Activated CD8-positive, alpha-beta memory T cell treated with anti-CD3 and anti-CD28 coated beads, Interleukin-2, amount 10 ng/mL, durations not matched to agents 7 days and 5 days (primary cell): ENCODE measurements around the gene TBC1D5. TPM values are rescaled to one million over a fixed set of nuclear protein-coding genes. Genes with fewer than 3 reads are reported as not detected.

Source experiments
- ATAC-seq: fragments of 150-1000 bp; cut with Tn5 transposase; one replicate; pipeline ENCODE4 v1.10.0; 2021; ENCODE audit warnings: moderate library complexity
- CTCF ChIA-PET: fragments of 350-600 bp; sonication (Branson Sonifier 250); formaldehyde crosslinking; loops from one replicate; lab custom pipeline; 2021; ENCODE audit warnings: antibody characterized with exemption; lab: Charles Lee
- DNase-seq: peaks from one replicate; pipeline ENCODE4 v3.0.0-alpha.2; 2020
- H3K27ac Mint-ChIP-seq: one replicate; pipeline ENCODE4 v1.8.0; 2021; ENCODE audit warnings: mild to moderate bottlenecking, mixed read lengths
- H3K27me3 Mint-ChIP-seq: one replicate; pipeline ENCODE4 v1.8.0; 2021; ENCODE audit warnings: mixed read lengths
- H3K36me3 Mint-ChIP-seq: one replicate; pipeline ENCODE4 v1.8.0; 2021; ENCODE audit warnings: mild to moderate bottlenecking, mixed read lengths
- H3K4me1 Mint-ChIP-seq: one replicate; pipeline ENCODE4 v1.8.0; 2021; ENCODE audit warnings: mixed read lengths
- H3K4me3 Mint-ChIP-seq: one replicate; pipeline ENCODE4 v1.8.0; 2021; ENCODE audit warnings: mild to moderate bottlenecking, moderate library complexity, mixed read lengths
- H3K9me3 Mint-ChIP-seq: one replicate; pipeline ENCODE4 v1.8.0; 2022; ENCODE audit warnings: low read depth, mixed read lengths
- total RNA-seq, 2 experiments: library from RNA; stranded (reverse); gene quantifications; one replicate each; pipeline ENCODE4 v1.2.3, GENCODE V29; 2021

The TBC1D5 gene
- total RNA-seq, 2 experiments from 2014 or later, result 54.3 to 58.9 TPM

DNA sequence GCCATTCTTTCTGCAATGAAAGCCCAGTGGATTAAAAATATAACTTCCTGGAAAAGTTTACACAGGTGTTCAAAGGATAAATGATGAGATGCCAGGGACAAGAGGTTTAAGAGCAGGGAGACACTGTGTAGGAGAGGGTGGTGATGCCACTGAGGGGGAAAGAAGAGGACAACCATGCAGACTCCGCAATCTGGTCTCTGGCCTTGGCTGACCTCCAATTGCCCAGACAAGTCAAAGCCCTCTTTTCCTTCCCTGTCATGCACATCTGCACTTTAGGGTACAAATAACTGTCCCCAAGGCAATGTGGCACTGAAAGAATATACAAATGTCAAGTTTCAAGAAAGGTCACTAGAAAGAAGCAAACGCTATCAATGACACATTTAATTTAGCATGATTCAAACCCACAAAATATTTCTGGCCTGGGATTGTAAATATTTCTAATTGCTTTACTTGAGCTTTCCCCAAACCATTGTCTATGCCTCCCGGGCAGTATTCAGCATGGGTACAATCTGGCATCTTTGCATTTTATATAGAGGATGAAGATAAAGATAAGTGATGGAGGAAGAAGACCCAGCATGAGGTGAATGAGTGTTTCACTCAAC, 538.3 kb downstream of the TBC1D5 start:
- H3K36me3 Mint-ChIP-seq, result peaks cover 46% of the 10 kb centered on the region
- no peak overlapping the region for H3K4me3 Mint-ChIP-seq
- peaks cover 11% of the 10 kb centered on the region for H3K9me3 Mint-ChIP-seq
- no peaks in the 10 kb centered on the region for H3K4me1 Mint-ChIP-seq
- no peak for DNase-seq
- CTCF ChIA-PET, result no interaction called here
- ATAC-seq, result no peak
- H3K27ac Mint-ChIP-seq, result no peak overlapping the region
- H3K27me3 Mint-ChIP-seq, result no peaks in the 10 kb centered on the region

- Mint-ChIP-seq H3K27ac (no peak overlapping the region), H3K27me3 (no peaks in the 10 kb centered on the region)
- ATAC-seq, result no peak
Observed at GRCh38 chr3:17201538-17201937, 540.9 kb downstream of the TBC1D5 start.

DNA sequence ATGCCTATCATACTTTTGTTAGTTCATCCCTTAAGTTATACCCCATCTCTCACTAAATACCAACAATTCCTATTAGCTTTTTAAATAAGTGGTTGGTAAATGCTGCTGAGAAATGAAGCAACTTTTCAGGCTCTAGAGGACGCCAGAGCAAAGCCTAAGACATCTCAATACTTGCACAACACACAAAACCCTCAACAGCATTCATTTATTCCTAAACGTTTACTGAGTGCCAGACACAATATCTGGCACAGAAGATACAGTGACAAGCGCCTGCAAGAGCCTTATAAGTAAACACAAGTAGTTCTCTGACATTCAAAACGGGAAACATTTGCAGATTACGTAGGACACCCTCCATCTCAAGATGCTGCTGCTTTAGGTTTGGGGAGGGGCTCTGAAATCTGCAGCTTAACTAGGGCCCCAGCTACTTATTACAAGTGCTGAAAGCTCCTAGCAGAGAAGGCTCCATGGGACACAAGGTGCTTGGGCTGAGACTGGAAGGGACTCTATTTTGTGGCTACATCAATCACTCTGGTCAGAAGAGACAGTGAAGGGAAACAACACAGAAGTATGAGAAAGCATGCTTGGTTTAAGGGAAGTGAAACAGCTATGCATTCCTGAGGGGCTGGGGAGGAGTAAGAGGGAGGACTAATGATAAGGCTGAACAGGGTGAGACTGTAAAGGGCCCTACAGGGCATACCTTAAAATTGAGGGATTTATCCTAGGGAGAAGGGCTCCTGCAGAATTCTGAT, 546.4 kb downstream of the TBC1D5 start:
- ATAC-seq, result no peak
- no peak for DNase-seq
- Mint-ChIP-seq H3K4me3 (no peak overlapping the region), H3K36me3 (peaks cover 9% of the 10 kb centered on the region), H3K27ac (no peak overlapping the region), H3K9me3 (no peaks in the 10 kb centered on the region), H3K27me3 (no peaks in the 10 kb centered on the region), H3K4me1 (peaks cover 8% of the 10 kb centered on the region)
- CTCF ChIA-PET, result interaction anchor here (0.7 kb wide), 1 partner anchor 21 kb away, joined by 3 read pairs; no protein-coding TSS in a partner anchor

More at GRCh38 chr3:17201538-17201937, 540.9 kb downstream of the TBC1D5 start:
- H3K36me3 Mint-ChIP-seq, result peaks cover 48% of the 10 kb centered on the region
- CTCF ChIA-PET, result interaction anchor here (0.6 kb wide), 1 partner anchor 62 kb away, joined by 3 read pairs; no protein-coding TSS in a partner anchor
- no peak for DNase-seq
- H3K4me3 Mint-ChIP-seq, result no peak overlapping the region
- peaks cover 11% of the 10 kb centered on the region for H3K9me3 Mint-ChIP-seq
- H3K4me1 Mint-ChIP-seq, result no peaks in the 10 kb centered on the region

GRCh38 chr3:17195192-17195611, 547.2 kb downstream of the TBC1D5 start:
- CTCF ChIA-PET, result interaction anchor here (0.5 to 0.7 kb wide), 2 partner anchors 19 to 20 kb away, joined by 3 read pairs; no protein-coding TSS in a partner anchor
- H3K36me3 Mint-ChIP-seq, result peaks cover 5% of the 10 kb centered on the region
- peaks cover 11% of the 10 kb centered on the region for H3K4me1 Mint-ChIP-seq
- no peaks in the 10 kb centered on the region for H3K27me3 Mint-ChIP-seq
- DNase-seq, result no peak
- no peak overlapping the region for H3K4me3 Mint-ChIP-seq
- no peaks in the 10 kb centered on the region for H3K9me3 Mint-ChIP-seq
- H3K27ac Mint-ChIP-seq, result no peak overlapping the region
- no peak for ATAC-seq

DNA sequence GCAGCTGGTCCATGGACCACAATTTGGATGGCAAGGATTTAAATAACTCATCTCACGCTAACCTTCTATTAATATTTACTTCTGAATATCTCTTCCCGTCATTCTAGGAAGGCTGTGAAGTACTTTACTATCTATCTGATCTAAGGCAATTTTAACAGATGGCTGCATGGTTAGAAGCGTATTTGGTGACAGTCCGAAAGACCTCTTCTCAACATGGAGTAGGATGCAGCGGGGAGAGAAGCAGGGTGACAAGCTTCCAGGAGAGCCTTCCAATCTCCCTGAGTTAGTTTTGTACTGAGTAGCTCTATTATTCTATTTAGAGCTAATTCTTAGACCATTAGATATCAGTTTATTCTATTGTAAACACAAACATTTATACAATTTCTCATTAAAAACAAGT, 548.3 kb downstream of the TBC1D5 start:
- Mint-ChIP-seq H3K4me1 (peaks cover 11% of the 10 kb centered on the region), H3K36me3 (peaks cover 9% of the 10 kb centered on the region), H3K9me3 (no peaks in the 10 kb centered on the region), H3K4me3 (no peak overlapping the region), H3K27me3 (no peaks in the 10 kb centered on the region), H3K27ac (no peak overlapping the region)
- DNase-seq (no peak), ATAC-seq (no peak)
- CTCF ChIA-PET, result no interaction called here

DNA sequence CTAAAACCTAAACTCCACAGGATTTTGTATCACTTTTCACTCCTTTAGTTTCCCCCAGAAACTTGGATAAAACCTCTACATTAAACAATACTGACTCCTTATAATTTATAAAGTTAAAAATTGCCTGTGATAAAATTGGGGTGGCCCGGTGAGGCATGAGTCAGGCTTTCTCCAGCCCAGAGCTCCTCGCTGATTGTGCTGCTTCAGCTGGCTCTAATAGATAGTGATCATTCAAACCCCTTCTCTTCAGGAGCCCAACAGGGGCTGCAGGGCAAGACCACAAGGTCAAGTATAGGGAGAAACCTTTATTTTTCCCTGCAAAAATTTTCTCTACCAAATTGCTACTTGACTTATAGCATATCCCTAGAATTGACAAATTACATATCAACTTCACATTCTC, 549.4 kb downstream of the TBC1D5 start:
- Mint-ChIP-seq H3K4me3 (no peak overlapping the region), H3K27ac (no peak overlapping the region), H3K36me3 (peaks cover 9% of the 10 kb centered on the region), H3K4me1 (peaks cover 11% of the 10 kb centered on the region), H3K9me3 (no peaks in the 10 kb centered on the region), H3K27me3 (no peaks in the 10 kb centered on the region)
- no peak for ATAC-seq
- no peak for DNase-seq
- CTCF ChIA-PET, result interaction anchor here (0.6 kb wide), 1 partner anchor 385 kb away, joined by 3 read pairs; no protein-coding TSS in a partner anchor

GRCh38 chr3:17190353-17191078, 551.9 kb downstream of the TBC1D5 start:
- no peak overlapping the region for H3K4me3 Mint-ChIP-seq
- DNase-seq, result no peak

GRCh38 chr3:17188378-17188777, 554.1 kb downstream of the TBC1D5 start:
- H3K4me3 Mint-ChIP-seq, result no peak overlapping the region
- CTCF ChIA-PET, result no interaction called here
- H3K4me1 Mint-ChIP-seq, result peaks cover 8% of the 10 kb centered on the region
- DNase-seq (no peak), ATAC-seq (no peak)
- H3K27ac Mint-ChIP-seq, result no peak overlapping the region
- H3K9me3 Mint-ChIP-seq, result no peaks in the 10 kb centered on the region
- H3K36me3 Mint-ChIP-seq, result peaks cover 17% of the 10 kb centered on the region
- no peaks in the 10 kb centered on the region for H3K27me3 Mint-ChIP-seq

More at GRCh38 chr3:17190353-17191078, 551.9 kb downstream of the TBC1D5 start:
- CTCF ChIA-PET, result no interaction called here
- Mint-ChIP-seq H3K27ac (no peak overlapping the region), H3K9me3 (no peaks in the 10 kb centered on the region), H3K27me3 (no peaks in the 10 kb centered on the region), H3K4me1 (peaks cover 11% of the 10 kb centered on the region), H3K36me3 (peaks cover 8% of the 10 kb centered on the region)
- ATAC-seq, result no peak

GRCh38 chr3:17187589-17188184, 554.7 kb downstream of the TBC1D5 start:
- Mint-ChIP-seq H3K27ac (no peak overlapping the region), H3K4me1 (peaks cover 14% of the 10 kb centered on the region), H3K4me3 (no peak overlapping the region), H3K9me3 (no peaks in the 10 kb centered on the region), H3K36me3 (peaks cover 22% of the 10 kb centered on the region), H3K27me3 (no peaks in the 10 kb centered on the region)
- CTCF ChIA-PET, result interaction anchor here (1.1 kb wide), 1 partner anchor 359 kb away, joined by 3 read pairs; no protein-coding TSS in a partner anchor
- ATAC-seq, result no peak
- no peak for DNase-seq

GRCh38 chr3:17183951-17184550, 558.4 kb downstream of the TBC1D5 start:
- DNase-seq, result no peak
- Mint-ChIP-seq H3K27ac (no peak overlapping the region), H3K9me3 (peaks cover 2% of the 10 kb centered on the region), H3K36me3 (peaks cover 23% of the 10 kb centered on the region), H3K4me1 (peaks cover 18% of the 10 kb centered on the region), H3K4me3 (no peak overlapping the region), H3K27me3 (no peaks in the 10 kb centered on the region)
- ATAC-seq, result no peak
- CTCF ChIA-PET, result interaction anchor here (0.8 to 1.3 kb wide), 3 partner anchors 14 to 34 kb away, joined by 3 read pairs; no protein-coding TSS in a partner anchor

DNA sequence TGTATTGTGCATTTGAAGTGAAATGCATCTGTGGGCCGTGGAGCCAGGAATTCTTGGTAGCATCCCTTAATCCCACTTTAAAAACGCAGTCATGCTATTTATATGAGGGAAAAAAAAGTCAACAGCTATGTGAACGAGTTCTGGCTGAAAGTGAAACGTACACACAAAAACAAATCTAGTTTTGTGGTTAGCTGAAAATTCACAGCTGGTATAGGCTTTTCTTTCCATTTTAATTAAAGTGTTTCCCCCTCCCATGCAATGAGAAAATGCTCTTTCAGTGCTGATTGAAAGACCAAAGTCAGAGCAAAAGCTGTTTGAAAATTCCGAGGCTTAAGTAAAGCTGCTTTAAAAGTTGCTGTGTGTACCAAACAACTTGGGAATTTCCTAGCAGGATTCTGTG, 560.3 kb downstream of the TBC1D5 start:
- peaks cover 2% of the 10 kb centered on the region for H3K9me3 Mint-ChIP-seq
- no peak overlapping the region for H3K4me3 Mint-ChIP-seq
- DNase-seq (no peak), ATAC-seq (no peak)
- H3K36me3 Mint-ChIP-seq, result peaks cover 26% of the 10 kb centered on the region
- CTCF ChIA-PET, result interaction anchor here (1.2 kb wide), 1 partner anchor 30 kb away, joined by 3 read pairs; no protein-coding TSS in a partner anchor
- no peaks in the 10 kb centered on the region for H3K27me3 Mint-ChIP-seq
- no peak overlapping the region for H3K27ac Mint-ChIP-seq
- peaks cover 18% of the 10 kb centered on the region for H3K4me1 Mint-ChIP-seq

DNA sequence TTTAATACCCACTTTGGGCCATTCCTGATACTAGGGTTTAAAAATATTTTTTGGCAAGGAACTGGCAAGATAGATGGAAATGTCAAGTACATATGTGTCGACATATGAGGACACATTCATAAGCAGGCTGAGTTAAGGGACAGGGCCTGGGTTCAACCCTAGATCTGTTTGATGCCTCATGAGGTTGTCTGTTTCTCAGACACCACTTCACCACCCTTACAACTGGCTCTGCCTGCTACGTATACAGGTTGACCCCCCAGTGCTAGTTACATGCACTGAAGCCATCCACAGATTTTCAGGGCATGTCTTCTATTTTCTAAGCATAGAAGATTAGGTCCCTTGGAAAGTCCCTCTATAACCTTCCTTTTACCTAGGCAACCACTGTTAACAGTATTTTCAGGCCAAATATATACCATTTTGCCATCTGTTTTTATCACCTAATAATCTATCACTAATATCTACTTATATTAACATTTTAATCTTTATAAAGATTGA, 561.0 kb downstream of the TBC1D5 start:
- CTCF ChIA-PET, result no interaction called here
- H3K27ac Mint-ChIP-seq, result no peak overlapping the region

More for the DNA sequence above, 561.0 kb downstream of the TBC1D5 start:
- peaks cover 29% of the 10 kb centered on the region for H3K36me3 Mint-ChIP-seq
- ATAC-seq (no peak), DNase-seq (no peak)
- H3K4me1 Mint-ChIP-seq, result peaks cover 18% of the 10 kb centered on the region
- H3K9me3 Mint-ChIP-seq, result peaks cover 2% of the 10 kb centered on the region
- no peaks in the 10 kb centered on the region for H3K27me3 Mint-ChIP-seq
- no peak overlapping the region for H3K4me3 Mint-ChIP-seq
